Measurements from ENCODE around the gene DRAM2.

- TF ChIP-seq CTCF (IDR thresholded peaks at IDR 0.05; ENCODE audit: low read depth, low read length) (no peak), MAX (IDR thresholded peaks at IDR 0.05; ENCODE audit: low read depth, low read length) (no peak)
Measured at GRCh38 chr1:111116496-111116895, 23.4 kb downstream of the DRAM2 start.

All from NB4 (cell line).